Islet of Langerhans (tissue), 1 donor: ENCODE data around the gene KLF2.
"Not testable (repeated sequence)": the region's sequence is repeated elsewhere in the genome, so short reads cannot be mapped to it uniquely, and the experiment has no call there.

Source experiments
- FAIRE-seq: peaks from one replicate; lab custom pipeline; 2011; peaks lifted over from hg19 to GRCh38; lab: Jason Lieb, UNC

The KLF2 gene

GRCh38 chr19:16324384-16325160 is at the start of gene KLF2:
Gene KLF2, plus strand, starts transcription at chr19:16324826. Its CDS starts 98 bp downstream, at chr19:16324924.
- no peak for FAIRE-seq

- no peak for FAIRE-seq
These were observed 44.3 kb upstream of the KLF2 start for GRCh38 chr19:16280306-16280705.

DNA sequence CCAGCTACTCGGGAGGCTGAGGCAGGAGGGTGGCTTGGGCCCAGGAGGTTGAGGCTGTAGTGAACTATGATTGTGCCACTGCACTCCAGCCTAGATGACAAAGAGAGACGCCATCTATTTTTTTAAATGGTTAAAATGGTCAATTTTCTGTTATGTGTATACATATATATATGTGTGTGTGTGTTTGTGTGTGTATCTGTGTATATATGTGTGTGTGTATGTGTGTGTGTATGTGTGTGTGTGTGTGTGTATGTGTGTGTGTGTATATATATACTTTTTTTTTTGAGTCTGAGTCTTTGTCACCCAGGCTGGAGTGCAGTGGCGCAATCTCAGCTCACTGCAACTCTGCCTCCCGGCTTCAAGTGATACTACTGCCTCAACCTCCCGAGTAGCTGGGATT is 42.9 kb upstream of the KLF2 start:
- FAIRE-seq = no peak

GRCh38 chr19:16283210-16284061 is 41.2 kb upstream of the KLF2 start:
- no peak for FAIRE-seq

DNA sequence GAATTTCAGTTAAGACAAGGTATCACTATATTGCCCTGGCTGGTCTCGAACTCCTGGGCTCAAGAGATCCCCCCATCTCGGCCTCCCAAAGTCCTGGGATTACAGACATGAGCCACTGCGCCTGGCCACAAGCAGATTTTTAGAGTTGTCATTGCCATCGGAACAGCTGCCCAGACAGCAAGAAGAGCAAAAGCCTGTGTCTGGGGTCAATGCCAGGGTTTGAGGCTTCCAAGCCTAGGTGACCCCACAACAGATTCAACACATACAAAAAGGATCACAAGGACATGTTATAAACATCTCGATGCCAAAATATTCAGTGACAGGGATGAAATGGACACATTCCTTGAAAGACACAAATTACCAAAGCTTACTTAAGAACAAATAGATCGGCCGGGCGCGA is 40.1 kb upstream of the KLF2 start:
- no peak for FAIRE-seq

- FAIRE-seq = not testable (repeated sequence)
These were observed 39.5 kb upstream of the KLF2 start for GRCh38 chr19:16285079-16285478.

DNA sequence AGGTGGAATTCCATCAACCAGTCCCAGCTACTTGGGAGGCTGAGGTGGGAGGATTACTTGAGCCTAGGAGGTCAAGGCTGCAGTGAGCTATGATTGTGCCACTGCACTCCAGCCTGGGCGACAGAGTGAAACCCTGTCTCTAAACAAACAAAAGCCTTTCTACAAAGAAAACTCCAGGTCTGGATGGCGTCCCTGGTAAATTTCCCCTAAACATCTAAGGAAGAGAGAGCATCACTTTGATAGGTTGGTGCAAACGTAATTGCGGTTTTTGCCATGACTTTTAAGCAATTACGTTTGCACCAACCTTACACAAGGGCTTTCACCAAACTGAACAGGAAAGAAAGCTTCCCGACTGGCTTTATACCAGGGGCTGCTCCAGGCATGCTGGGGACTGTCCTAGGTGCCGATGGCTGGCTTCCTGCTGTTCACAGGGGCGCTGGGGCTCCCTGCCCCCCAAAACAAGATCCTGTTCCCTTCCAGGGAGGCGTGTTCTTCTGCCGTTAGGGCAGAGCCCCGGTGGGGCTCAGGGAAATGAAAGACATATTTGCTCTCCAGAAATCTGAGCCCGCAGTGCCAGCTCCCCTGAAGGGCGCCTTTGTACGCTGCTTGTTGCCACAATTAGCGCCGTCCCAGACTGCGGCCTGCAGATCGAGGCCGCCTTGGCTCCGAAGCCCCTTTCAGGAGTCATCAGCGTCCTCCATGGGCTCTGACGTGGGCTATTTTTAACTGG is 38.7 kb upstream of the KLF2 start:
- no peak for FAIRE-seq

GRCh38 chr19:16288544-16288943 is 36.1 kb upstream of the KLF2 start:
- FAIRE-seq = no peak

DNA sequence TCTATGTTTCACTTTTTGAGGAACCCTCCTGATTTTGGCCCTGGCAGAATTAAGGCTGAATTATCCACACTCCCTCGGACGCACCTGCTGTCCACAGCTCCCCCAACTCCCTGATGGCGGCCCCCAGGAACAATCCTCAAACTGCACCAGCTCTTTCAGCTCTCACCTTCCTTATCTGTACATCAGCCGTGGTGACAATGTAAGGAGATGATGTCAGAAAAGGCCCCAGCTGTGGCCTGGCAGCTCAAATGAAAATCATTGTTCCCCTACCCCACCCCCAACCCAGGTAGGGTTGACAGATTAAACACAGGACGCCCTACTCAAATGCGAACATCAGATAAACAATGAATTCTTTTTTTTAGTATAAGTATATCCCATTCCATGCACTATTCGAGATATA is 35.0 kb upstream of the KLF2 start:
- no peak for FAIRE-seq

DNA sequence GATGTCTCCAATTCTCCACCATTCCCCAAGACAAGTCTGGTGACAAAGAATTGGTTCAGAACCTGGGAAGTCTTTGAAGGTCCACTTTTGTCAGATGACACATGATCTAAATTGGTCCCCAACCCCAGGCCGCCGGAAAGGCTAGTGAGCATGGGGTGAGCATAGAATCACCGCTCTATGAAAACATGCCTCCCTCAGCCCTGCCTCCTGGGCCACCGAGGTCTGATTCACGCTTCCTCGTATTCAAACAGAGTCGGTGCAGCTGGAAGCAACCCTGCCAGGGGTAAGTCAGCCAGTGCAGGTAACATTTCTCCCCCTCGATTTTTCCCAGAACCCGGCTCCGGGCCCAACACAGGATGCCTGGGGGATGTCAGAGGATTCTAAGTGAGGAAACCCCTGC is 33.9 kb upstream of the KLF2 start:
- no peak for FAIRE-seq

DNA sequence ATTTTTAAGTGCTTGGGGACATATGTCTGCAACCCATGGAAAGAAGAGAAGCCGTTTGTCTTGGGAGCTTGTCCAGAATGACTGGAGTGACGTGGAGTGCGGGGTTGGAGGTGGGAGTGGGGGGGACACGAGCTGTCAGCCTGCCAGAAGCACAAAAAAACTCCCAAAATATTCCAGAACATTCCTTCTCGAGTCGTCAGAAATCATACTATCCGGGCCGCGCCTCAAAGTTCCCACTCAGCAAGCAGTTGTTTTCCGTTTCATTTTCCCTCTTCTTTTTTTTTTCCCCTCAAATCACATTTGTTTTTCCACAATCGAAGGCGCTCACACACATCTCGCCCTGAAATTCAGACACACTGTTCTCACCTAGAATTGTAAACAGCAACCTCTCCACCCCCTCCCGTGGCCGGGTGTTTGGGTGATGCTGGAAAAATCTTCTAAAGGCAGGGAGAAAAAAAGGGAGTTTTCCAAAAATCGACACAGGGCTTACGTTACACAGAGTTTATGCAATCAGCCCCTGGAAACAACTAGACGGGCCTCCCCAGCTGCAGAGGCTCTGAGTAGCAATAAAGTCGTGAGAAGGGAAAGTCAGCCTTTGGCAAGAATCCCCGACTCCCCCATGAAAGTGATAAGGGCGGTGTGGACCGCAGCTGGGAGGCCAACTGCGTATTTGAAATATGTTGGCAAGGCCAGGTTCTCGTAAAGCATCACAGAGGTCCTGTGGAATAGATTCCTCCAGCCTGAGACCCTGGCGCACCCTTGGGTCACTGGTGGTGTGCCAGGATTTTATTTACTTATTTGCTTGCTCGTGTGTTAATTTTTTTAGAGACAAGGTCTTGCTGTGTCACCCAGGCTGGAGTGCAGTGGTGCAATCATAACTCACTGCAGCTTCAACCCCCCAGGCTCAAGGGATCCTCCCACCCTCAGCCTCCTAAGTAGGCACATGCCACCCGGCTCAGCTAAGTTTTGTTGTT is 31.2 kb upstream of the KLF2 start:
- FAIRE-seq = no peak

DNA sequence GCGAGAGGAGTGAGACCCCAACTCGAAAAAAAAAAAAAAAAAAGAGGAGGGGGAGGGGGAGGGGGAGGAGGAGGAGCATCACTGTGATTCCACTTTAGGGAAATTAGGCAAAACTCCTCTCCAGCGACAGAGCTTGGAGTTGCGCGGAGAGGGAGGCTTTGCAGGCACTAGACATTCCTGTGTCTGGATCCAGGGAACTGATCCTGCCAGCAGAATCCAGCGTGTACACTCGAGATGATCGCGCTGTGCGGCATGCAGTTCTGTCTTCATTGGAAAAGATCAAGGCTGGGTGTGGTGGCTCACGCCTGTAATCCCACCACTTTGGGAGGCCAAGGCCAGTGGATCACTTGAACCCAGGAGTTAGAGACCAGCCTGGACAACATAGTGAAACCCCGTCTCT is 29.6 kb upstream of the KLF2 start:
- FAIRE-seq = no peak

GRCh38 chr19:16296713-16297112 is 27.9 kb upstream of the KLF2 start:
- FAIRE-seq = no peak

GRCh38 chr19:16297575-16298178 is 26.9 kb upstream of the KLF2 start:
- FAIRE-seq = no peak

- FAIRE-seq = no peak
These were observed 26.3 kb upstream of the KLF2 start for GRCh38 chr19:16298334-16298733.

DNA sequence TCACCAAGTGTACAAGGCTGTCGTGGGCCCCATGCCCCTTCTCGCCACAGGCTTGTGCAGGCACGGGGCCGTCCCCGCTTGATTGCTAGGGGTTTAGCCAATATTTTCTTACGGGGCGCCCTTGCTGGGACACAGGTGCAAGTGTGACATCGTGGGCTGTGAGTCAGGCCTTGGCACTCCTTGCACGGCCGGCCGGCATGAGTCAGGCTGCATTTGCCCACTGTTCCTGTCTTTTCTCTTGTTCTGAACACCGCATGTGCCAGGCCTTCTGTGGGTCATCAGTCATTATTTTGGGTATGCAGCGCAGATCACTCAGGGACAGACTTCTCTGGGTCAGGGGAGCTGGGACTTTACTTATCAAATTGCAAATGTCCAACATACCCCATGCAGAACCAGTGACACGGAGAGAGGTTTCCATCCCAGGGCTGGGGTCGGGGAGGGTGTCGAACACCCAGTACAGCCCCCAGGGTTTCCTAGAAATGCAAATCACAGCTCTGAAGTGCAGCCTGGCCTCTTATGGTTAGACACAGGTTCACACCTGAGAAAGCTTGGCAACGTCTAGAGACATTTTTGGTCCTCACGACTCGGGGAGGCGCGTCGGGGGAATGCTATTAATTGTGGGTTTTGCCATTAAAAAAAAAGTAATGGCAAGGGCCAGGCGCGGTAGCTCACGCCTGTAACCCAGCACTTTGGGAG is 22.5 kb upstream of the KLF2 start:
- no peak for FAIRE-seq

DNA sequence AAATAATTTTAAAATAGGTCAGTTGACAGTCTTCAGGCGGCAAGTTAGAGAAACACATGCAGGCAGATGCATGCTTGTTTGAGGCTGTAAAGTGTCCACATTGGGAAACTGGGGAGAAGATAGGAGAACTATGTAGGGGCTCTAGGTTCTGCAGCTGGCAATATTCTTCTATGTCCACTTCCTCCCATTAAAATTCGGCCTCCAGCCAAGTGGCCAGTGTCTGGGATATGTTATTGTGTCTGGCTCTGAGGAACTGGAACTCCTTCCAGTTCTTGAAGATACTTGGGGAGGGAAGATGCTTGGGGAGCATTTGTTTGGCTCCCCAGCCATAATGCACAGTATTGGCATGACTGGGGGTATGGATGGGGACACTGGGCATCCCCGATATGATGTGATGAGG is 20.9 kb upstream of the KLF2 start:
- FAIRE-seq = no peak

GRCh38 chr19:16304511-16304910 is 20.1 kb upstream of the KLF2 start:
- FAIRE-seq = not testable (repeated sequence)

- not testable (repeated sequence) for FAIRE-seq
These were observed 19.6 kb upstream of the KLF2 start for GRCh38 chr19:16305060-16305459.

DNA sequence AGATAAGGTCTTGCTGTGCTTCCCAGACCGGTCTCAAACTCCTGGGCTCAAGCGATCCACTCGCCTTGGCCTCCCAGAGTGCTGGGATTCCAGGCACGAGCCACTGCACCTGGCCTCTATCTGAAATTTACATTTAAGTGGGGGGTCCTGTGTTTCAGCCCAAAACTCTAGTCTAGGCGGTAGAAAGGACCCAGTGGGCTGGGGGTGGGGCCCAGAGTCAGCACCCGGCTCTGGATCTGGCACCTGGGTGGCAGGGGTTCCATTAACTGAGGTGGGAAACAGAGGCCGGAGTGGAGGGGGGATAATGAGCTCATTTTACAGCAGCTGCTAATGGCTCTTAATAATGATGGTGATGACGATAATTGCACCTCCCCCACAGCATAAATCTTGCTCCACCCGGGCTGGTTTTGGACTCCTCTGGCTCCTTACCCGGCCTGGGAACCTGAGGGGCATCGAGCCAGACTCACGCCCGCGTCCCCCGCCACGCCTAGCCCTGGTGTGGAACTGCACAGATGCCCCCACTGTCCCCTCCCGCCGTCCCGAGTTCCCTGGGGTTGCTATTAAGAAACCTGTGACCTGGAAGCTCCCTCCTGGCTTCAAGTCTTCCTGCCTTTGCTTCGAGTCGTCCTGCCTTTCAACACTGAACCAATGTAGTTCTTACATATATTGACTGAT is 17.8 kb upstream of the KLF2 start:
- FAIRE-seq = no peak
